ENCODE data around the gene ARHGEF17. TPM values are rescaled to one million over a fixed set of nuclear protein-coding genes. Genes with fewer than 3 reads are reported as not detected.

Gene ARHGEF17
- total and polyA plus RNA-seq, 2 of the 8 experiments (the other 6 are each of a cell fraction or from before 2014, with no cell fraction given) = 11.3 to 14.6 TPM

DNA sequence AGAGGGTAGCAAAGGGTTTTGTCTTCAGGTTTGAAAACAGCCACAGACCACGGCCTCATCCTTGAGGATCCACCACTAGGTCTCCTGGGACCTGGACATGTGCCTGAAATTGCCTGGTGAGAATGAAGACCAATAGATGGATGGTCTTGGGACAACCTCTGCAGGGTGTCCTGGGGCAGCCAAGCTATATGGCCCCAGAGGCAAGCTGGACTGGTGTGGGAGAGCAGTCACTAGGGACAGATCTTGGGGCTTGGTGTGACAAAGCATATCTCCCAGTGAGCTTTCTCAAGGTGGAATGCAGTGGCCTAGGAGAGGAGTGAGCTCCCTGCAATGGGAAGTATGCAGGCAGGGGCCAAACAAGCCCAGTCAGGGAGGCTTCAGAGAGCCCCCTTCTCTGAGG, 22.4 kb upstream of the ARHGEF17 start (continued):
- TF ChIP-seq RAD21 (IDR thresholded peaks at IDR 0.05 in 1 of 2, conservative IDR thresholded peaks at IDR 0.05 in 1 of 2; ENCODE audit: low read depth in 2 of 2, low read length in 2 of 2) = no peak

All from H1 (cell line).